HEK293 (cell line): ENCODE data around the gene CANT1.

Experiments used
- CTCF ChIA-PET: fragments of 350-600 bp; formaldehyde crosslinking; extraction: SDS; loops from one replicate; lab custom pipeline; 2021; ENCODE audit warnings: antibody characterized with exemption; lab: Yijun Ruan, JAX
- POLR2A ChIA-PET: fragments of 300-600 bp; formaldehyde crosslinking; extraction: SDS; loops from one replicate; lab custom pipeline; 2020; ENCODE audit warnings: antibody characterized with exemption, inconsistent platforms; lab: Yijun Ruan, JAX
- H3K27ac ChIP-seq: fragments of 200-500 bp; sonication (Bioruptor generic); 2 replicates; pipeline ENCODE4 v1.5.1; 2014; ENCODE audit warnings: low read depth, low read length, control low read depth, inconsistent platforms; ENCODE audit errors: extremely low read depth
- H3K36me3 ChIP-seq, 2 experiments: fragments of 200-500 bp in 1 of 2; sonication (Bioruptor generic) in 1 of 2; 1 replicate in 1 of 2; 2 replicates in 1 of 2; pipeline ENCODE4 v1.5.1; 2014 to 2017; ENCODE audit warnings: inconsistent platforms in 2 of 2, low read length in 2 of 2; ENCODE audit not compliant: control insufficient read depth in 2 of 2, insufficient read depth in 1 of 2
- H3K4me1 ChIP-seq: fragments of 200-500 bp; sonication (Bioruptor generic); 2 replicates; pipeline ENCODE4 v1.5.1; 2014; ENCODE audit warnings: mild to moderate bottlenecking, low read length, inconsistent platforms; ENCODE audit not compliant: control insufficient read depth, insufficient read depth
- H3K4me3 ChIP-seq: 2 replicates; pipeline ENCODE4 v1.5.1; 2011; ENCODE audit warnings: low read depth, mild to moderate bottlenecking, control low read depth, low read length, moderate library complexity
- H3K9me3 ChIP-seq: fragments of 200-500 bp; sonication (Bioruptor generic); 2 replicates; pipeline ENCODE4 v1.5.1; 2014; ENCODE audit warnings: low read depth, low read length, inconsistent platforms; ENCODE audit not compliant: control insufficient read depth, insufficient read depth
- GLIS1 ChIP-seq: fragments of 450-650 bp; formaldehyde crosslinking; IDR thresholded peaks from 2 replicates; pipeline ENCODE4 v1.5.1; 2016; ENCODE audit warnings: missing biosample characterization, missing genetic modification characterization
- IKZF3 ChIP-seq: fragments of 450-650 bp; IDR thresholded peaks from 2 replicates; pipeline ENCODE4 v1.5.0; 2018; ENCODE audit warnings: missing biosample characterization, mild to moderate bottlenecking, missing genetic modification characterization, moderate library complexity
- KLF7 ChIP-seq: fragments of 450-650 bp; formaldehyde crosslinking; IDR thresholded peaks from 2 replicates; pipeline ENCODE4 v1.5.1; 2016; ENCODE audit warnings: missing biosample characterization, missing genetic modification characterization, borderline replicate concordance
- REST ChIP-seq: fragments of 450-650 bp; formaldehyde crosslinking; IDR thresholded peaks from 2 replicates; pipeline ENCODE4 v1.5.1; 2016; ENCODE audit warnings: missing biosample characterization, missing genetic modification characterization
- YY2 ChIP-seq: fragments of 450-650 bp; formaldehyde crosslinking; IDR thresholded peaks from 2 replicates; pipeline ENCODE4 v1.5.1; 2016; ENCODE audit warnings: missing biosample characterization, missing genetic modification characterization
- ZEB2 ChIP-seq: fragments of 450-650 bp; formaldehyde crosslinking; IDR thresholded peaks from 2 replicates; pipeline ENCODE4 v1.5.1; 2016; ENCODE audit warnings: missing biosample characterization, missing genetic modification characterization
- ZNF10 ChIP-seq: fragments of 450-650 bp; formaldehyde crosslinking; IDR thresholded peaks from 2 replicates; pipeline ENCODE4 v1.5.1; 2017; ENCODE audit warnings: missing biosample characterization, missing genetic modification characterization
- ZNF114 ChIP-seq: fragments of 450-650 bp; formaldehyde crosslinking; IDR thresholded peaks from 2 replicates; pipeline ENCODE4 v1.5.0; 2017; ENCODE audit warnings: missing biosample characterization, missing genetic modification characterization
- ZNF140 ChIP-seq: fragments of 450-650 bp; formaldehyde crosslinking; IDR thresholded peaks from 2 replicates; pipeline ENCODE4 v1.5.1; 2016; ENCODE audit warnings: missing biosample characterization, missing genetic modification characterization
- ZNF184 ChIP-seq: fragments of 450-650 bp; IDR thresholded peaks from 2 replicates; pipeline ENCODE4 v1.5.1; 2018; ENCODE audit warnings: missing biosample characterization, mild to moderate bottlenecking, missing genetic modification characterization
- ZNF362 ChIP-seq: fragments of 450-650 bp; formaldehyde crosslinking; IDR thresholded peaks from 2 replicates; pipeline ENCODE4 v1.5.1; 2016; ENCODE audit warnings: missing biosample characterization, missing genetic modification characterization
- ZNF416 ChIP-seq: fragments of 450-650 bp; formaldehyde crosslinking; IDR thresholded peaks from 2 replicates; pipeline ENCODE4 v1.5.1; 2016; ENCODE audit warnings: missing biosample characterization, missing genetic modification characterization
- ZNF549 ChIP-seq: fragments of 450-650 bp; IDR thresholded peaks from 2 replicates; pipeline ENCODE4 v1.5.1; 2018; ENCODE audit warnings: missing biosample characterization, missing genetic modification characterization, mild to moderate bottlenecking, inconsistent platforms, moderate library complexity
- ZNF610 ChIP-seq: fragments of 450-650 bp; formaldehyde crosslinking; IDR thresholded peaks from 2 replicates; pipeline ENCODE4 v1.5.1; 2016; ENCODE audit warnings: missing biosample characterization, missing genetic modification characterization, borderline replicate concordance
- ZNF621 ChIP-seq: fragments of 450-650 bp; formaldehyde crosslinking; IDR thresholded peaks from 2 replicates; pipeline ENCODE4 v1.5.1; 2017; ENCODE audit warnings: missing biosample characterization, missing genetic modification characterization
- ZNF777 ChIP-seq: fragments of 450-650 bp; formaldehyde crosslinking; IDR thresholded peaks from 2 replicates; pipeline ENCODE4 v1.5.1; 2017; ENCODE audit warnings: missing biosample characterization, missing genetic modification characterization, borderline replicate concordance
- ZNF843 ChIP-seq: fragments of 450-650 bp; formaldehyde crosslinking; IDR thresholded peaks from 2 replicates; pipeline ENCODE4 v1.5.1; 2016; ENCODE audit warnings: missing biosample characterization, missing genetic modification characterization
- ZXDB ChIP-seq: fragments of 450-650 bp; formaldehyde crosslinking; IDR thresholded peaks from 2 replicates; pipeline ENCODE4 v1.5.1; 2016; ENCODE audit warnings: missing biosample characterization, missing genetic modification characterization
- TF ChIP-seq, protein P1 (sequence below): fragments of 450-650 bp; formaldehyde crosslinking; IDR thresholded peaks from 2 replicates; pipeline ENCODE4 v1.5.1; 2017; ENCODE audit warnings: missing biosample characterization, missing genetic modification characterization
- TF ChIP-seq, protein P2 (sequence below): fragments of 450-650 bp; formaldehyde crosslinking; IDR thresholded peaks from 2 replicates; pipeline ENCODE4 v1.5.1; 2016; ENCODE audit warnings: missing biosample characterization, missing genetic modification characterization
- TF ChIP-seq, protein P3 (sequence below): fragments of 450-650 bp; formaldehyde crosslinking; IDR thresholded peaks from 2 replicates; pipeline ENCODE4 v1.5.1; 2016; ENCODE audit warnings: missing biosample characterization, missing genetic modification characterization
- TF ChIP-seq, protein P4 (sequence below): fragments of 450-650 bp; IDR thresholded peaks from 2 replicates; pipeline ENCODE4 v1.5.1; 2018; ENCODE audit warnings: missing biosample characterization, missing genetic modification characterization

Gene CANT1

DNA sequence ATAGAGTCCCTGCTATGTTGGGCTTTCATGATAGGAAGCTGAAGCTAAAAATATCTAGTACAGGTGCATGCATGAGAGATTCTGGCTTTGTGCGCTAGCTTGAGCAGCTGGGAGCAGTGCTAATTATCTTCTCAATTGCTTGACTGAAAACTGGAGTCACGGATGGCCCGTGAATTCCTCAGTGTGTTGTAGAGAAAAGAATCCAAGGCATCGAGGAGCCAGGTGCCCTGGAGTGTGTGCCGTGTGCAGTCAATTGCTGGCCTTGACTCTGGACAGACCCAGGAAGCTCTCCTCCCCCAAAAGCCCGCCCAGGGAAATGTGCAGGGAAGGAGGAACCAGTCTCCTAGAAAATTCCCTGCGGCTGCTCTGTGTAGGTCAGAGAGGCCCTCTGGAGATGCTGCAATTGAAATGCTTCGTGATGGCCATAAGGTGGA is 44.1 kb downstream of the CANT1 start:
- H3K27ac ChIP-seq = no peak overlapping the region
- no peak overlapping the region for H3K4me3 ChIP-seq
- peaks cover 12 to 43% of the 10 kb centered on the region in 2 experiments; a peak in 2 of 3 replicates for H3K36me3 ChIP-seq
- TF ChIP-seq GLIS1 (tag by site-specific recombination) (no peak), ZNF843 (no peak), YY2 (tag by site-specific recombination) (no peak), ZNF549 (tag by site-specific recombination) (no peak), ZNF114 (no peak), ZNF10 (tag by site-specific recombination) (no peak), REST (no peak), KLF7 (tag by site-specific recombination) (no peak), ZNF610 (no peak), ZEB2 (tag by site-specific recombination) (no peak), ZNF777 (tag by site-specific recombination) (no peak), ZNF416 (tag by site-specific recombination) (no peak), ZNF362 (no peak), ZNF140 (tag by site-specific recombination) (no peak)
- TF ChIP-seq, protein P1, sequence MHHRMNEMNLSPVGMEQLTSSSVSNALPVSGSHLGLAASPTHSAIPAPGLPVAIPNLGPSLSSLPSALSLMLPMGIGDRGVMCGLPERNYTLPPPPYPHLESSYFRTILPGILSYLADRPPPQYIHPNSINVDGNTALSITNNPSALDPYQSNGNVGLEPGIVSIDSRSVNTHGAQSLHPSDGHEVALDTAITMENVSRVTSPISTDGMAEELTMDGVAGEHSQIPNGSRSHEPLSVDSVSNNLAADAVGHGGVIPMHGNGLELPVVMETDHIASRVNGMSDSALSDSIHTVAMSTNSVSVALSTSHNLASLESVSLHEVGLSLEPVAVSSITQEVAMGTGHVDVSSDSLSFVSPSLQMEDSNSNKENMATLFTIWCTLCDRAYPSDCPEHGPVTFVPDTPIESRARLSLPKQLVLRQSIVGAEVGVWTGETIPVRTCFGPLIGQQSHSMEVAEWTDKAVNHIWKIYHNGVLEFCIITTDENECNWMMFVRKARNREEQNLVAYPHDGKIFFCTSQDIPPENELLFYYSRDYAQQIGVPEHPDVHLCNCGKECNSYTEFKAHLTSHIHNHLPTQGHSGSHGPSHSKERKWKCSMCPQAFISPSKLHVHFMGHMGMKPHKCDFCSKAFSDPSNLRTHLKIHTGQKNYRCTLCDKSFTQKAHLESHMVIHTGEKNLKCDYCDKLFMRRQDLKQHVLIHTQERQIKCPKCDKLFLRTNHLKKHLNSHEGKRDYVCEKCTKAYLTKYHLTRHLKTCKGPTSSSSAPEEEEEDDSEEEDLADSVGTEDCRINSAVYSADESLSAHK (tag by site-specific recombination) = no peak
- TF ChIP-seq, protein P2, sequence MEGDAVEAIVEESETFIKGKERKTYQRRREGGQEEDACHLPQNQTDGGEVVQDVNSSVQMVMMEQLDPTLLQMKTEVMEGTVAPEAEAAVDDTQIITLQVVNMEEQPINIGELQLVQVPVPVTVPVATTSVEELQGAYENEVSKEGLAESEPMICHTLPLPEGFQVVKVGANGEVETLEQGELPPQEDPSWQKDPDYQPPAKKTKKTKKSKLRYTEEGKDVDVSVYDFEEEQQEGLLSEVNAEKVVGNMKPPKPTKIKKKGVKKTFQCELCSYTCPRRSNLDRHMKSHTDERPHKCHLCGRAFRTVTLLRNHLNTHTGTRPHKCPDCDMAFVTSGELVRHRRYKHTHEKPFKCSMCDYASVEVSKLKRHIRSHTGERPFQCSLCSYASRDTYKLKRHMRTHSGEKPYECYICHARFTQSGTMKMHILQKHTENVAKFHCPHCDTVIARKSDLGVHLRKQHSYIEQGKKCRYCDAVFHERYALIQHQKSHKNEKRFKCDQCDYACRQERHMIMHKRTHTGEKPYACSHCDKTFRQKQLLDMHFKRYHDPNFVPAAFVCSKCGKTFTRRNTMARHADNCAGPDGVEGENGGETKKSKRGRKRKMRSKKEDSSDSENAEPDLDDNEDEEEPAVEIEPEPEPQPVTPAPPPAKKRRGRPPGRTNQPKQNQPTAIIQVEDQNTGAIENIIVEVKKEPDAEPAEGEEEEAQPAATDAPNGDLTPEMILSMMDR = no peak
- H3K9me3 ChIP-seq = no peaks in the 10 kb centered on the region
- ChIA-PET CTCF (interaction anchor here (1.3 to 3.4 kb wide), 2 partner anchors 13 to 100 kb away, joined by 6 to 22 read pairs; no protein-coding TSS in a partner anchor), POLR2A (interaction anchor here (1.0 to 1.2 kb wide), 2 partner anchors 14 to 71 kb away, joined by 3 read pairs; partner anchors contain the start of gene LGALS3BP)
- no peaks in the 10 kb centered on the region for H3K4me1 ChIP-seq

- Histone ChIP-seq H3K9me3 (no peaks in the 10 kb centered on the region), H3K36me3 (peaks cover 1 to 21% of the 10 kb centered on the region in 2 experiments; a peak in 2 of 3 replicates), H3K4me1 (no peaks in the 10 kb centered on the region), H3K27ac (no peak overlapping the region), H3K4me3 (no peak overlapping the region)
- ChIA-PET POLR2A (interaction anchor here (0.9 kb wide), 2 partner anchors 30 to 34 kb away, joined by 8 read pairs; no protein-coding TSS in a partner anchor), CTCF (interaction anchor here (3.4 to 6.8 kb wide), 2 partner anchors 8 to 98 kb away, joined by 22 to 58 read pairs; no protein-coding TSS in a partner anchor)
- TF ChIP-seq ZNF621 (no peak), ZNF184 (tag by site-specific recombination) (no peak), ZXDB (no peak), IKZF3 (tag by site-specific recombination) (no peak)
- TF ChIP-seq, protein P3, sequence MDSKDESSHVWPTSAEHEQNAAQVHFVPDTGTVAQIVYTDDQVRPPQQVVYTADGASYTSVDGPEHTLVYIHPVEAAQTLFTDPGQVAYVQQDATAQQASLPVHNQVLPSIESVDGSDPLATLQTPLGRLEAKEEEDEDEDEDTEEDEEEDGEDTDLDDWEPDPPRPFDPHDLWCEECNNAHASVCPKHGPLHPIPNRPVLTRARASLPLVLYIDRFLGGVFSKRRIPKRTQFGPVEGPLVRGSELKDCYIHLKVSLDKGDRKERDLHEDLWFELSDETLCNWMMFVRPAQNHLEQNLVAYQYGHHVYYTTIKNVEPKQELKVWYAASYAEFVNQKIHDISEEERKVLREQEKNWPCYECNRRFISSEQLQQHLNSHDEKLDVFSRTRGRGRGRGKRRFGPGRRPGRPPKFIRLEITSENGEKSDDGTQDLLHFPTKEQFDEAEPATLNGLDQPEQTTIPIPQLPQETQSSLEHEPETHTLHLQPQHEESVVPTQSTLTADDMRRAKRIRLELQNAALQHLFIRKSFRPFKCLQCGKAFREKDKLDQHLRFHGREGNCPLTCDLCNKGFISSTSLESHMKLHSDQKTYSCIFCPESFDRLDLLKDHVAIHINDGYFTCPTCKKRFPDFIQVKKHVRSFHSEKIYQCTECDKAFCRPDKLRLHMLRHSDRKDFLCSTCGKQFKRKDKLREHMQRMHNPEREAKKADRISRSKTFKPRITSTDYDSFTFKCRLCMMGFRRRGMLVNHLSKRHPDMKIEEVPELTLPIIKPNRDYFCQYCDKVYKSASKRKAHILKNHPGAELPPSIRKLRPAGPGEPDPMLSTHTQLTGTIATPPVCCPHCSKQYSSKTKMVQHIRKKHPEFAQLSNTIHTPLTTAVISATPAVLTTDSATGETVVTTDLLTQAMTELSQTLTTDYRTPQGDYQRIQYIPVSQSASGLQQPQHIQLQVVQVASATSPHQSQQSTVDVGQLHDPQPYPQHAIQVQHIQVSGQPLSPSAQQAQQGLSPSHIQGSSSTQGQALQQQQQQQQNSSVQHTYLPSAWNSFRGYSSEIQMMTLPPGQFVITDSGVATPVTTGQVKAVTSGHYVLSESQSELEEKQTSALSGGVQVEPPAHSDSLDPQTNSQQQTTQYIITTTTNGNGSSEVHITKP = no peak
- TF ChIP-seq, protein P4, sequence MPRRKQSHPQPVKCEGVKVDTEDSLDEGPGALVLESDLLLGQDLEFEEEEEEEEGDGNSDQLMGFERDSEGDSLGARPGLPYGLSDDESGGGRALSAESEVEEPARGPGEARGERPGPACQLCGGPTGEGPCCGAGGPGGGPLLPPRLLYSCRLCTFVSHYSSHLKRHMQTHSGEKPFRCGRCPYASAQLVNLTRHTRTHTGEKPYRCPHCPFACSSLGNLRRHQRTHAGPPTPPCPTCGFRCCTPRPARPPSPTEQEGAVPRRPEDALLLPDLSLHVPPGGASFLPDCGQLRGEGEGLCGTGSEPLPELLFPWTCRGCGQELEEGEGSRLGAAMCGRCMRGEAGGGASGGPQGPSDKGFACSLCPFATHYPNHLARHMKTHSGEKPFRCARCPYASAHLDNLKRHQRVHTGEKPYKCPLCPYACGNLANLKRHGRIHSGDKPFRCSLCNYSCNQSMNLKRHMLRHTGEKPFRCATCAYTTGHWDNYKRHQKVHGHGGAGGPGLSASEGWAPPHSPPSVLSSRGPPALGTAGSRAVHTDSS = no peak
Measured at GRCh38 chr17:78963378-78963777, 46.2 kb downstream of the CANT1 start.
